Measurements from ENCODE around the gene SPRR5. TPM values are rescaled to one million over a fixed set of nuclear protein-coding genes. Genes with fewer than 3 reads are reported as not detected.

Gene SPRR5
- total and polyA plus RNA-seq, 2 donors (not counting 3 experiments of a cell fraction or from before 2014, with no cell fraction given), result not detected

- H3K4me3 ChIP-seq (replicated peaks in 1 of 3; ENCODE audit: insufficient read depth in 1 of 3, low read depth in 1 of 3, low read length in 3 of 3), result no peak overlapping the region
- FAIRE-seq (no peak), DNase-seq (ENCODE audit: low read depth, low spot score) (no peak)
- intact Hi-C loops (cut with micrococcal nuclease) (no loop called here), dilution Hi-C loops (cut with MboI; ENCODE audit: extremely low pct_ligation_motif_present, low sequenced_read_pairs) (no loop called here)
- no peak overlapping the region for H3K9ac ChIP-seq (replicated peaks; ENCODE audit: extremely low read depth, insufficient read depth, low read length)
- H3K9me3 ChIP-seq (replicated peaks; ENCODE audit: control insufficient read depth, insufficient read depth, low read length), result no peaks in the 10 kb centered on the region
- H3K27me3 ChIP-seq (ENCODE audit: control insufficient read depth in 2 of 2, insufficient read depth in 2 of 2, low read length in 2 of 2), result no peaks in the 10 kb centered on the region
- no peak overlapping the region for H3K4me2 ChIP-seq (ENCODE audit: insufficient read depth, low read length)
- H3K36me3 ChIP-seq (ENCODE audit: control insufficient read depth in 2 of 2, extremely low read depth in 1 of 2, insufficient read depth in 2 of 2, low read length in 2 of 2), result no peaks in the 10 kb centered on the region
- H3K4me1 ChIP-seq (ENCODE audit: control insufficient read depth, extremely low read depth, insufficient read depth, low read length), result no peaks in the 10 kb centered on the region
- CTCF ChIA-PET, result no interaction called here
- H3K9me1 ChIP-seq (replicated peaks; ENCODE audit: control insufficient read depth, extremely low read depth, insufficient read depth, low read length), result no peaks in the 10 kb centered on the region
- H4K20me1 ChIP-seq (replicated peaks; ENCODE audit: control insufficient read depth, extremely low read depth, insufficient read depth, low read length), result no peaks in the 10 kb centered on the region
- H3K27ac ChIP-seq (ENCODE audit: insufficient read depth, low read depth, low read length), result no peak overlapping the region
- BruUV-seq (replicated peaks), result no TSS peak
- POLR2A ChIA-PET, result no interaction called here
- TF ChIP-seq POLR2A (IDR thresholded peaks at IDR 0.05; ENCODE audit: low read depth, low read length), result no peak
- no peak for TF ChIP-seq CTCF (IDR thresholded peaks at IDR 0.05; ENCODE audit: extremely low read depth in 1 of 2, insufficient read depth in 1 of 2, low read depth in 1 of 2, low read length in 2 of 2)
- no peak for TF ChIP-seq JUN (IDR thresholded peaks at IDR 0.05; ENCODE audit: borderline replicate concordance, insufficient read depth, insufficient read length, low read depth)
- no peak for TF ChIP-seq MYC (IDR thresholded peaks at IDR 0.05; ENCODE audit: low read depth, low read length)
- TF ChIP-seq GATA2 (IDR thresholded peaks at IDR 0.05; ENCODE audit: insufficient read depth, insufficient read length, low read depth, low read length), result no peak
- no peak for TF ChIP-seq EZH2 (IDR thresholded peaks at IDR 0.05; ENCODE audit: borderline replicate concordance, low read depth, low read length, severe bottlenecking)
- TF ChIP-seq MAX (IDR thresholded peaks at IDR 0.05; ENCODE audit: insufficient read depth, insufficient read length), result no peak
- no peak for TF ChIP-seq FOS (IDR thresholded peaks at IDR 0.05; ENCODE audit: borderline replicate concordance, insufficient read depth, low read length)
- no peak for TF ChIP-seq POLR2AphosphoS5 (IDR thresholded peaks at IDR 0.05; ENCODE audit: insufficient read depth, low read depth, low read length)
- H3K79me2 ChIP-seq (ENCODE audit: control insufficient read depth, insufficient read depth, low read length), result no peaks in the 10 kb centered on the region
- H2AFZ ChIP-seq (ENCODE audit: low read depth, low read length), result no peak overlapping the region
These were observed 12.9 kb downstream of the SPRR5 start for GRCh38 chr1:152959801-152960451.

All from endothelial cell of umbilical vein (primary cell).